NCI-H748 (cell line): ENCODE results near the gene S100A1.
"Not testable (repeated sequence)": the region's sequence is repeated elsewhere in the genome, so short reads cannot be mapped to it uniquely, and the experiment has no call there.

Experiments
- DNase-seq: peaks from one replicate; lab custom pipeline; 2025; ENCODE audit not compliant: unreplicated experiment; lab: John Stamatoyannopoulos, UW

Gene S100A1

DNA sequence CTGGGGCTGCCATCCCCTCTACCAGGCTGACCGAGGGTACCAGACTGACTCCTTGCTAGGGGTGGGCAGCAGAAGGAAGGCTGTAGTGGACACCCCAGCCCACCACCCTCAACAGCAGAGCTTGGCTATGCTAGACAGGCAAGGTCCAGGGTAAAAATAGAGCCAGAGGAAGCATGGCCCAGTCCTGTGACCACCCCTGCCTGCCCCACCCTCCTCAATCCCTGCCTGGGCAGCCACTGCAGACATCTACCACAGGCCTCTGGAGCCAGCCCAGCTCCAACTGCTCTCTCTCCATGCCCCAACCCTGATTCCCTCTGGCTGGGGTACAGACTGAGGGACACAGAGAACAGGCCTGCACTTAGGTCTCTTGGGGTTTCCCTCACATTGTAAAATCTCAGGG lies 1.7 kb downstream of the S100A1 start:
- no peak for DNase-seq

DNA sequence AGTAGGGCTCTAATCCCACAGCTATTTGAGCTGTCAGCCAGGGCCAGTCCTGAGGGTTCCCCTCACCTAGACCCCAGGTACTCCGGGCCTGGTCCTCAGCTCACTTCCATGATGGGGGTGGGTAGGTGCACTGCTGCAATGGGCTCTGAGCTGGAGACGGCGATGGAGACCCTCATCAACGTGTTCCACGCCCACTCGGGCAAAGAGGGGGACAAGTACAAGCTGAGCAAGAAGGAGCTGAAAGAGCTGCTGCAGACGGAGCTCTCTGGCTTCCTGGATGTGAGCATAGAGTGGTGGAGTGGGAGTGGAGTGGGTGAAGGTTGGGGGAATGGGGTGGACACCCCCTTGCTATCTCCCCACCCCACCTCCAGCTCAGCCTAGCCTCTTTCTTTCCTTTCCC lies 2.1 kb downstream of the S100A1 start:
- DNase-seq = no peak

DNA sequence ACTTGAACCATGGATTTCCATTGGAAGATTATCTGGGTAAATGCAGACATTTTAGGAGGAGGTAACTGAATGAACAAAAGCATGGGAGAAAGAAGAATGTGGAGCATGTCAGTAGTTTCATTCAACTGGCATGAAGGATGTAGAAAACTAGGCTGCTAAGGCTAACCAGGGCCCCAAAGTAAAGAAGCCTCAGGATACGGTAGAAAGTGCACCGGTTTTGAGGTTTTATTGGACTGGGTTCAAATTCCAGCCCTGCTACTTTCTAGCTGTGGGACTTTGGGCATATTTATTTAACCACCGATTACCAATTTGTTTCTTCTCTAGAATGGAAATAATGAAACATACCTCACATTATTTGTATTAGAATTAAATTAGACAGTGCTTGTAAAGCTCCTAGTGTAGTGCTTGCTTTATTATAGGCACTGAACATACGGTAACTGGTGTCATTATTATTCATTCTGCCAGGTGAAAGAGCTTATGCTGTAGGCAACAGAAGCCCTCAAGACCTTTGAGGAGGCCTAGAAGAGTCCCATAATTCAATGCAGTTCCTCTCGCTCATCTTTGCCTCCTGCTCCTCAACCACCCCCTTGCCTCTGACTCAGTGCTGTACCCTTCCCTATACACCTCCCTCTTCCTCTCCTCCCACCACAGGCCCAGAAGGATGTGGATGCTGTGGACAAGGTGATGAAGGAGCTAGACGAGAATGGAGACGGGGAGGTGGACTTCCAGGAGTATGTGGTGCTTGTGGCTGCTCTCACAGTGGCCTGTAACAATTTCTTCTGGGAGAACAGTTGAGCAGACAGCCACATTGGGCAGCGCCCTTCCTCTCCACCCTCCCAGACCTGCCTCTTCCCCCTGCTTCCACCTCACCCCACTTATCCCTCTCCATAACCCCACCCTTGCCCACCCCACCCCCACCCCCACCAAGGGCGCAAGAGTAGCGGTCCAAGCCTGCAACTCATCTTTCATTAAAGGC lies 3.1 kb downstream of the S100A1 start:
- no peak for DNase-seq

DNA sequence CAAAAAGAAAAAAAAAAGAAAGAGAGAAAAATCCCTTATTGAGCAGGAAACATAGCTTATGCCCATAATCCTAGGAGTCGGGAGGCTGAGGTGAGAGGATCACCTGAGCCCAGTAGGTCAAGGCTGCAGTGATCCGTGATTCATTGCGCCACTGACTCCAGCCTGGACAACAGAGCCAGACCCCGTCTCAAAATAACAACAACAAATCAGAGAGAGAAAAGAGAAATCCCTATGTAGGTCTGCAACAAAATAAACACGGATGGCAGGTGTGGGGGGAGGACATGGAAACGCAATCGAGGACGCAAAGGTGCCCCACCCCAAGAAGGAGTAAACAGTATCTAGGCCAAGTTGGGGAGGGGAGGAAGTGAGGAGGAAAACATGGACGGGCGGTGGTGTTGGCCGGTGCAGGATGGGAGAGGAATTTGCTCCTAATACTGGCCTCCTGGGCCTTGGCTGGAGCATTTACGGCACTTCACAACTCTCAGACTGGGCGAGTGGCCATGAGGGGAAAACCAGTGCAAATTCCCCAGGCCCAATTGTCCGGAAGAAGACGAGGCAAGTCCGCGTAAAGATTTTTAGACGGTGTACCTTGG lies 5.0 kb downstream of the S100A1 start:
- DNase-seq = peak; percentile 62

DNA sequence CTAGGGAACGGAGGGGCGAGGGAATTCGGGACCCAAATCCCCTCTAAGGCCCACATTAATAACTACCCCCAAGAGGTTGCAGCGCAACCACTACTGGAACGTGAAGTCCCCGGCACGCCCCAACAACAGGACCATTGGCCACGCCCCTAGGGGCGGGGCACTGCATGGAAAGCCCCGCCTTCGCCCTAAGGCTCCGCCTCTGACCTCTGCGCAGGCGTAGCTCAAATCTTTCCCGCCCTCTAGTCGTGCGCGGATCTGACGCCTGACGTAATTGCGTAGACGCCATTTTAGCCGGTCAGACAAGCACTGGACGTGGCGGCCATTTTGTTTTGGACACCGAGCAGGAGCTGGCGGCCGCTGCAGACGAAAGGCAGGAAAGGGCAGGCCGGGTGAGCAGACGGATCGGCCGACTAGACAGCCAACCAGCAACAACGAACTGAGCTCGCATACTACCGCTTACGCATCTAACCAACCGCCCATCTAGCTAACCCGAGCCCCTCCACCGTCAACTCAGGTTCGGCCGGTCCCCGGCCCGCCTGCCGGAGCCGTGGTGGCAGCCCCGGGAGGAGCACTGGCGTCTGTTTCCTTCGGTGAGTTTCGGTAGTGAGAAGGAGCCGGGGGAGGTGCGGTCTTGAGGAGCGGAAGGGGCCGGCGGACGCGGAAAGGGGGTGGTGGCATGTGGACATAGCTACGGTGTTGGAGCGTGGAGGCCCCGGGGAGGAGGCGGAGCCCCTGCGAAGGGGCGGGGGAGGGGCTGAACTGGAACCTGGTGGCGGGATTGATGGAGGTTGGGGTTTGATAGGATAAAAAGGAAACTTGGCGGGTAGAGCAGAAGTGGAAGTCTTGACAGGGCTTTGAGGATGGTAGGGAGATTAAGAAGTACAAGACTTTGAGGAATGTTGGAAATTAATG lies 5.8 kb downstream of the S100A1 start, which contains the start of gene CHTOP:
TSS of gene CHTOP (plus strand) at position 313 of the 912 bp plus-strand sequence. CDS start 2,523 bp downstream, outside the sequence.
- DNase-seq = peak; percentile 99

DNA sequence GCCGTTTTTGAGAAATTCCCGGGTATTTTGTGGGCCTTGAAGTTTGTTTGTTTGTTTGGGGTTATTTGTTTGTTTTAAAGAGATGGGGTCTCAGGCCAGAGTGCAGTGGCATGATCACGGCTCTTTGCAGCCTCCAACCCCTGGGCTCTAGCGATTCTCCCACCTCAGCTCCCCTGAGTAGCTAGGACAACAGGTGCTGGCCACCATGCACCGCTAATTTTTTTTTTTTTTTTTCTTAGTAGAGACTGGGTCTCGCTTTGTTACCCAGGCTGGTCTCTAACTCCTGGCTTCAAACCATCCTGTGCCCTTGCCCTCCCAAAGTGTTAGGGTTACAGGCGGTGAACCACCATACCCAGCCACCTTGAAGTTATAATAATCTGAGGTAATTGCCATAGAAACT lies 7.6 kb downstream of the S100A1 start:
- DNase-seq = no peak

DNA sequence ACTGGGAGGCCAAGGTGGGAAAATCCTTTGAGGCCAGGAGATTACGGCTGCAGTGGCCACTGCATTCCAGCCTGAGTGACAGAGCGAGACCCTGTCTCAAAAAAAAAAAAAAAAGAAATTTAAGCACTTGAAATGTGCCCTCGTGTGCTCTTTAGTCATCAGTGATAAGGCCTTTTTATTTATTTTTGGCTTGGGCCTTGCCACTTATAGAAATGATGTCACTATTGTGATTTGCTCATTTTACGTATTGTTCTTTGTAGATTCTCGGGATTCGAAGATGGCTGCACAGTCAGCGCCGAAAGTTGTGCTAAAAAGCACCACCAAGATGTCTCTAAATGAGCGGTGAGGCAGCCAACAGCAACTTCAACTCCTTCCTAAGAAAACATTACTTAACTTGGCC lies 8.1 kb downstream of the S100A1 start:
- DNase-seq = no peak

DNA sequence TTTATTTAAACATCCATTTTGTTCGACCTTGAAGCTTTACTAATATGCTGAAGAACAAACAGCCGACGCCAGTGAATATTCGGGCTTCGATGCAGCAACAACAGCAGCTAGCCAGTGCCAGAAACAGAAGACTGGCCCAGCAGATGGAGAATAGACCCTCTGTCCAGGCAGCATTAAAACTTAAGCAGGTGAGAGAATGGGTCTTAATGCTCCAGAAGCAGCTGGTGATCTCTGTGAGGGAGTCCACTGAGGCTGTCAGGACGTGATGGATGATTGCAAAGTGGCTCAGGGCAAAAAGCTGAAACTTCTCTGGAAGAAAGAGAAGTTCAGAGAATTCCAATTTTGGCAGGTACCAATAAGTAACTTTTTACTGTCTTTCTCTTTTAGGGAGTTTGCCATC lies 10.0 kb downstream of the S100A1 start:
- no peak for DNase-seq

DNA sequence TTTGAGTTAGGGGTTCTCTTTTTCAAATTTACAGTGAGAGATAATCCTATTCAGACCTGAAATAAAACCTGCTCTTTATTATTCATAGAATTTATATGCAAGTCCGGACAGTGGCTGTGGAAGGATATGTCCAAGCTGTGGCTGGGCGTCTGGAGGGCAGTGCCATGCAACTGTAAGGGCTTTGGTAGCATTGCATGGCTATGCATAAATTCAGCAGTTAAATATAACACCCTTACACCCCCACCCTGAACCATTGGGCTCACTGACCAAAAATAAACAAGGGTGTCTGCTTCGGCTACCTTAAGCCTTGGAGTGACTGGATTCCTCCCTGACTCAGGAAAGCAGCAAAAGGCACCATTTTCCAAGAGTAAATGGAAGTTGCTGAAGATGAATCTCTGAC lies 11.0 kb downstream of the S100A1 start:
- no peak for DNase-seq

DNA sequence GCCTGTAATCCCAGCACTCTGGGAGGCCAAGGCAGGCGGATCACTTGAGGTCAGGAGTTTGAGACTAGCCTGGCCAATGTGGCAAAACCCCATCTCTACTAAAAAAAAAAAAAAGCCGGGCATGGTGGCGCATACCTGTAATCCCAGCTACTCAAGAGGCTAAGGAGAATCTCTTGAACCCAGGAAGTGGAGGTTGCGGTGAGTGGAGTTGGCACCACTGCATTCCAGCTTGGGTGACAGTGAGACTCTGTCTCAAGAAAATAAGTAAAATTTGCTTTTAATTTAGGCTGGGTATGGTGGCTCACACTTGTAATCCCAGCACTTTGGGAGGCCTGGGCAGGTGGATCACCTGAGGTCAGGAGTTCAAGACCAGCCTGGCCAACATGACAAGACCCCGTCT lies 12.0 kb downstream of the S100A1 start:
- DNase-seq = not testable (repeated sequence)

DNA sequence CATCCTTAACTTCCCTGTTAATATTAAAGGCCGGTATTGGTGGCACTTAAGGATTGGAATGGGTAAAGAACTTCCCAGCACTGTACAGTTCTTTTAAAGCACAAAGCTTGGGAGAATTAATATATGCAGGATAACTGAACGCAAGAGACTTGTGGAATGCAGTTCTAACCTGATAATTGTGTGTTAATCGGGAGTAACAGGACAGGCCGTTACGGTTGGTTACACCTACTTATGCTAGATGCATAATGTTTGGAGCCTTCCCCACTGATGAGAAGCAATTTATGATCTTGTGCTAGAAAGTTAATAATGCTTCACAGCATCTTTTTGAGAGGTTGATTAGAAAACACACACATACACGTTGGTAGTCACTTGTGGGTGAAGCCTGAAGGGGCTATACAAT lies 12.6 kb downstream of the S100A1 start:
- DNase-seq = no peak

DNA sequence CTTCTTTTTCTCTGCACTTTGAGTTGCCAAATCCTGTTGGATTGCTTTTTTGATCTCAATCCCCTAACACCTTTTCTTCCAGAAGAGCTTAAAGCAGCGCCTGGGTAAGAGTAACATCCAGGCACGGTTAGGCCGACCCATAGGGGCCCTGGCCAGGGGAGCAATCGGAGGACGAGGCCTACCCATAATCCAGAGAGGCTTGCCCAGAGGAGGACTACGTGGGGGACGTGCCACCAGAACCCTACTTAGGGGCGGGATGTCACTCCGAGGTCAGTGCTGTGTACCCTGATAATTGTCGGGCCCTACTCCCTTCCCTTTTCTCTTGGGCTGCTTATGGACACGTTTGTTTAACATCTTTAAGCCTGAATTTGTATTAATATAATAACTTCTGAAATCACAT lies 13.9 kb downstream of the S100A1 start:
- DNase-seq = no peak

DNA sequence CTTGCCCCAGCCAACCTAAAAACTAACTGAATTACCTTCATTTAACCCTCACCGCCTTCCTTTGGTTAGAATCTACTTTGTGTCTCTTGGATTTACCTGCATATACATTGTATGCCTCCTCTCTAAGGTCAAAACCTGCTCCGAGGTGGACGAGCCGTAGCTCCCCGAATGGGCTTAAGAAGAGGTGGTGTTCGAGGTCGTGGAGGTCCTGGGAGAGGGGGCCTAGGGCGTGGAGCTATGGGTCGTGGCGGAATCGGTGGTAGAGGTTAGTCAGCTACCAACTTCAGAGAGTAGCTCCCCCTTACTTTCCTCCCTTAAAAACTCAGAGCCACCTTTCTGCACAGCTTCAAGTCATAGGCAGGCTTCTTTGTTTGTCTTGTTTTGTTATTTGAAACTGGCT lies 14.9 kb downstream of the S100A1 start:
- no peak for DNase-seq

DNA sequence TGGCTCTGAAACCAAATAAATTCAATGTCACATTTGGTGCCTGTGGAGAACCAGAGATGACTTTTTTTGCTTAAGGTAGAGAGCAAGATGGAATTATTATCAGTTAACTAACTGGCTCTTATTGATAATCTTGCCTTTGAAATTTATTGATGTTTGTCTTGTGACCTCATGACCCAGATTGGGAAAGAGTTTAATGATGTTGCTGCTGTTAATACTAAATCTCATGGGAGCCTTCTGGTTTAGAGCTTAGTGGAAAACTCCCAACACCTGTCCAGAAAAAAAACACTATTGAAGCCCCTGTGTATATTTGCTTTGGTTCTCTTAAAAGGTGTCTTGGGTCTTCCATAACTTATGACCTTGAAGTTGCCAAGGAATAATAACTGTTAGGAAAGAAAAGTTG lies 15.6 kb downstream of the S100A1 start:
- DNase-seq = no peak

DNA sequence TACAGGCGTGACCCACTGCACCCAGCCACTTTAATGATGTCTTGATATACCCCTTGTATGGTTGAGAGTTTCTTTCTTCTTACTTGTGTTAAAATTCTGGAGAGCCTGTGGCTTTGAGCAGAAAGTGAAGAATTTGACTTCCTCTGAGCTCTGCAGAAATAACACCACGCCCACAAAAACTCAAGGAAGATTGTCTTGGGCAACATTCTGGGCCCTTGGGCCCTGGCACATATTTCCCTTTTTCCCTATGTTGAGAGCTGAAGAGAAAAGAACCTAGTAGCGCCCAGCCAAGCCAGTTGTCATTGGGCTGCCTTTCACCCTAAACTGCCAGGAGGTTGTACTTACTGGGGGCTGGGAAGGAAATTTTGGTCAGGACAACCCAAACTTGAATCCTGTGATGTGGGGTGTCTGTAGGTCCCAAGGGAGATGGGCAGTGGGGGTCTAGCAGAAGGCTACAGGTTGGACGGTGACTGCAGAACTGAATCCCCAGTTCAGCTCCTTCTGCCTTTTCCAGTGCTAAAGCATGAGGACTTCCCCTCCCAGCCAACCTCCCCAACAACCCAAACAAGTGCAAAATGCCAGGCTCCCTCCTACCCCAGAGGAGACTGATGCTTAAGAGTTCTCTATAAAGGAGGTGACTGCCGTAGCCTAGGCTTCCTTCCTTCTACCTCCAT lies 18.6 kb downstream of the S100A1 start:
- DNase-seq = no peak

DNA sequence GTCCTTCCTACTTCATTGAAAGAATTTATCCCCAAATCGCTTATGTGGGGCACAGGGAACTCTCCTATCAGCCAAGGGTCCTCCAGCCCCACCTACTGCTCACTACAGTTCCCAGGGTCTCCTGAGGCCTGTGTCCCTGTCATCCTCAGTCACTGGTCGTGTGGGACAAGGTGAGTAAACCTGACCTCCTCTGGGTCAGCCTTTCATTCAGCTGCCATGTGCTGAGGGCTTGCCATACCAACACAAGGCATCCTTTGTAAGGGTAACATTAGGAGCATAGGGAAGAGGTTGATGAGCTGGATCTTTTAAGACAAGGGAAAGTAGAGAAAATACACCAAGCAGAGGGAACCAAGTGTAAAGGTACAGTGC lies 19.1 kb downstream of the S100A1 start:
- no peak for DNase-seq

DNA sequence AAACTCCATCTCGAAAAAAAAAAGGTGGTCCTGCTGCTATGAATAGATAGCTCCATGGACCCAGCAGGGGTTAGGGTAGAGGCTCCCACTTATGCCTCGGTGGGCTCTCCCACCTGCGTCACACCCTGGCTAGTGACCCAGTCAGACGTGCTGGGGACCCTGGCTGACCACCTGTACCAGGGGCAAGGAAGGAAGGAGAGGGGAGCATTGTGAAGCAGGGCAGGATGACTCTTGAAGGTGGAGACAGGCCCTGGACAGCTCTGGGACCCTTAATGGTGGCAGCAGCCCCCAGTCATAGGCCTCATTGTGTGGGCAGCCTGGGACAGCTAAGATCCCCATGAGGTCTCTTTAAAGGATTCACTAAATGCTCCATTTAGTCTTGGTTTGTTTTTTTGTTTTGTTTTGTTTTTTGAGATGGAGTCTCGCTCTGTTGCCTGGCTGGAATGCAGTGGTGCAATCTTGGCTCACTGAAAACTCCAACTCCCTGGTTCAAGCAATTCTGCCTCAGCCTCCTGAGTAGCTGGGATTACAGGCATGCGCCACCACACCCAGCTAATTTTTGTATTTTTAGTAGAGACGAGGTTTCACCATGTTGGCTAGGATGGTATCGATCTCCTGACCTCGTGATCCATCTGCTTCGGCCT lies 19.9 kb downstream of the S100A1 start:
- DNase-seq = no peak

DNA sequence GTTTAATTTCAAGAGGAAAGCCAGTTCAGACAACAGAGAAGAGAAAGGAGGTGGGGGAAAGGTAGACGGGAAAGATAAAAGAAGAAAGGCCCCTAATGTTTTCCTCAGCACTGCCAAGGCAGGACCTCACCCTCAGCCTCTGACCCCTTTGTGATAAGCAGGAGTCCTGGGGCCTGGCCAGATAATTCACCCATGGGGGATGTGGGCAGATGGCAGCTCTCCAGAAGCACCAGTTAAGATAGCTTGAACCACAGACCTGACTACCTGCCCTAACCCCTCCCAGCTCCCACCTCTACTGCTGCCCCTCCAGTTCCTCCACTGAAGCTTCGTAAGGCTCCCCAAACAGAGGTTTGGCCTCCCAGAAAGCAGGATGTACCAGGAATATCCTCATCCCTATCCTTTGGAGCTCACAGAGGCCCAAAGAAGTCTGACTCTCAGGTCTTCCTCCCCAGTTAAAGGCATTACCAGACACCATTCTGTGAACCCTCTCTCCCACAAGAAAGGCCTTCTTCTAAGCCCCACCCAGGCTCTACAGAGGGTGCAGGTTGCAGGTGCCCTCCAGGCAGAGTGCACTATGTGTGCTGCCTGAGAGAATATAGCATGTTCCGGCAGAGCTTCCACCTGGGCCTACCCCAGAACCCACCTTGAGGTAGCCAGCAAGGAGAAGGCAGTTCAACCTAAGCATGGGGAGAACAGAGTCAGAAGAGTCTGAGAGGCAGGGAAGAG lies 21.1 kb downstream of the S100A1 start:
- DNase-seq = no peak

DNA sequence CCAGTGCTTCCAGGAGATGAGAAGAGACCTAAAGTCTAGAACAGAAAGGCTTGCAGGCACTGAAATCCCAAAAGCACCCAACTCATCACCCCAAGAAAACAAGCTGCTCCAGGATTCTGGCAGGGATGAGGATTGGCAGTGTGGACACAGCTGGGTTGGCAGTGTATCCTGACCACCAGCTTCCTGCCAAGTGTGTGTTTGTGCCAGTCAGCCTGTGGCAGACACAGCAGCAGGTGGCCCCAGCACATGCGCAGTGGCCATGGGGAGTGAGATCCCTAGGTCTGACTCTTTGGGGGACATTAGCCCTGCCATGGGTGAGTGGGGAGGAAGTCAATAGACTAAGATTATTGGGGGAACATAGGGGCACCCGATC lies 21.6 kb downstream of the S100A1 start:
- DNase-seq = no peak

DNA sequence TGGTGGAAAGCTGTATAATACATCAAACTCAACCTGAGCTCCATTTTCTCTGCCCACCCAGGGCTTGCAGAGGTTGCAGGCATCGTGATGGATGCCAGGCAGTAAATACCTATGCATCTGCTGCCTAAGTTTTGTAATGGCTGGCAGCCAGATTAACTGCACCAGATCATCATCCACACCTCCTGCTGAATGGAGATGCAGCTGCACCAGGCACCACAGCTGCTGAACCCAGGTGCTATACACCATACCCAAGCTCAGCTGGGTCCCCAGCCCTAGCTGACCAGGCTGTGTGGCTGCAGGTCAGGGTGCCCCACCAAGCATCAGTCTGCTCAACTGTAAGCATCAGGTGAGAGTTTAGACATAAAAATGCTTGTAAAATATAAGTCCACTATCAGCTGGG lies 23.5 kb downstream of the S100A1 start:
- DNase-seq = no peak
